M059J (cell line): ENCODE data around the gene MAP3K3. TPM values are rescaled to one million over a fixed set of nuclear protein-coding genes. Genes with fewer than 3 reads are reported as not detected.

Experiments used
- DNase-seq: peaks from one replicate; pipeline ENCODE4 v3.0.0-alpha.2; 2012; ENCODE audit warnings: low read depth
- total RNA-seq: library from RNA; depleted of rRNA; stranded (reverse); fragments of >200 nt; shearing (Covaris generic); gene quantifications from 2 replicates; pipeline ENCODE4 v1.2.3, GENCODE V29; 2014

The MAP3K3 gene
- total RNA-seq, 1 experiment from 2014 or later = 24.0 TPM

DNA sequence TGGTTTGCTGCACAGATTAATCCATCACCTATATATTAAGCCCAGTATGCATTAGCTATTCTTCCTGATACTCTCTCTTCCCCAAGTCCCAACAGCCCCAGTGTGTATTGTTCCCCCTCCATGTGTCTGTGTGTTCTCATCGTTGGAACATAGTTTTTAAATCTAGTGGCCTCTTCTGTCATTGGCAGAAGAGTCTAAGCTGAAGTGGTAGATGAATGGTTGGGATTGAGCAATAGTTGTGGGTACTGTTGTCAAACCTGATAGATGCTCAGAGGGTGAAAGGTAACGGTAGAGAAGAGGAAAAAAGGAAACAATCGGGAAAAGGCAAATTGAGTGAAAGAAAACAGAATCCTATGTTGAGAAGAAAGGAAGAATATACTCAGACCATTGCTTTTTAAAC, 29.9 kb downstream of the MAP3K3 start:
- DNase-seq = no peak

DNA sequence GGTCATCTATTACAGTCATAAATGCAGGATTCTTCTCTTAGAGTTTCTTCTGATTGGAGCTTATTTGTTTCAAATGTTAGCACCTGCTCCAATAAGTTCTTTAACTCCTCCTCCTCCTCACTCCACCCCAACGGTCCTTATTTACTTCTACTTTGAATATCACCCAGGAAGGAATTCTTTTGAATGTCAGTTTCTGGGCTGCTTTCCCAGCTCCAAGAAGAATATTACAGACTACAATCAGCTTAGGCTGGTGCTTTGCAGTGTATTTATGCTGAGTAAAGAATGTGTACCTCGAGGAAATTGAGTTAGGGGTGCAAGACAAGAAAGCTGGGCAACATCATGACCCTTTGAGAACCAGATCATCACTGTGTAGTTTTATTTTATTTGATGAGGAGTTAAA, 30.8 kb downstream of the MAP3K3 start:
- DNase-seq = no peak

DNA sequence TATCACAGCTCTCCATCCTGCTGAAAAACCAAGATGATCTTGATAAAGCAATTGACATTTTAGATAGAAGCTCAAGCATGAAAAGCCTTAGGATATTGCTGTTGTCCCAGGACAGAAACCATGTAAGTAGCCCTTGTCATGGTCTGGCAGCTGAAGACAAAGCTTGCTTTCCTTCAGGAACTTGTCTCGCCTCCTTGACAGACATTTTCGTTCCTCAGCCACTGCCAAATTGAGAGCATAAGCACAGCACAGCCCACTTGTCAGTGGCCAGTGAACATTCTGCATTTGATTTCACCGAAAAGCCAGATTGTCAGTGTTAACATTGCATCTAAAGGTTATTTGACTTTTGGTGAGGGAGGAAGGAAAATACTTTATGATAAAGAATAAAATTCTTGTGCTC, 35.6 kb downstream of the MAP3K3 start:
- DNase-seq = no peak

DNA sequence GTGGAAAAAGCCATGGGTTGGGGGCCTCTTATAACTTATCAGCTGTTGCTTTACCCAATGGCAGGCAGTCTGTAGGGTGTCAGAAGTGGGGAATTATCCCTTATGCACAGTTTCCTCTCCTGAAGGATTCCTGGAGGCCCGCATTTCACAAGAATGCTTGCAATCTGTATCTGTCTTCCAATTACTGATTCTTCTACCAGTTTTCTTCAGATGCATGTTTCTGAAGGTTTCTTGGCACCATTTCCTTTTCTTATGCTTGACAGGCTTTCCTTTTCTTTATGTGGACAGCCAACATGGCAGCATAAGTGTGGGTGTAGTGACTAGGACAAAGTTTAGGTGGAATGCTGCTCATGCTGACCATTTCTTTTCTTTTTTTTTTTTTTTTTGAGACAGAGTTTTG, 36.1 kb downstream of the MAP3K3 start:
- no peak for DNase-seq

DNA sequence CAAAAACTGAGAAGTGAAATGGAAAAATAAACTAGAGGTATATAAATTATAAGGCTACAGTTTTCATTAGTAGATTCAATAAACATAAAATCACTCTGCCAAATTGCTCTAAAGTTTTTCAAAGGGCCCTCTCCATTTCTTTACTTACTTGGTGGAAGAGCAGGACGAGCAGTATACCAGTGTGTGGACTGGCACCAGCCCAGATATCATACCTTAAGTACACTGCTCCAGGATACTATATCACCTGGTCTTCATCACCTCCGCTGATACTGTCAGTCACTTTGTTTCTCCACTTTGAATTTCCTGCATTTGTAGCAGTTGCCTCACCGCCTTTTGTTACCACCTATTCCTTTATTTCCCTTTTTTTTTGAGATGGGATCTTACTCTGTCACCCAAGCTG, 37.6 kb downstream of the MAP3K3 start:
- DNase-seq = no peak

DNA sequence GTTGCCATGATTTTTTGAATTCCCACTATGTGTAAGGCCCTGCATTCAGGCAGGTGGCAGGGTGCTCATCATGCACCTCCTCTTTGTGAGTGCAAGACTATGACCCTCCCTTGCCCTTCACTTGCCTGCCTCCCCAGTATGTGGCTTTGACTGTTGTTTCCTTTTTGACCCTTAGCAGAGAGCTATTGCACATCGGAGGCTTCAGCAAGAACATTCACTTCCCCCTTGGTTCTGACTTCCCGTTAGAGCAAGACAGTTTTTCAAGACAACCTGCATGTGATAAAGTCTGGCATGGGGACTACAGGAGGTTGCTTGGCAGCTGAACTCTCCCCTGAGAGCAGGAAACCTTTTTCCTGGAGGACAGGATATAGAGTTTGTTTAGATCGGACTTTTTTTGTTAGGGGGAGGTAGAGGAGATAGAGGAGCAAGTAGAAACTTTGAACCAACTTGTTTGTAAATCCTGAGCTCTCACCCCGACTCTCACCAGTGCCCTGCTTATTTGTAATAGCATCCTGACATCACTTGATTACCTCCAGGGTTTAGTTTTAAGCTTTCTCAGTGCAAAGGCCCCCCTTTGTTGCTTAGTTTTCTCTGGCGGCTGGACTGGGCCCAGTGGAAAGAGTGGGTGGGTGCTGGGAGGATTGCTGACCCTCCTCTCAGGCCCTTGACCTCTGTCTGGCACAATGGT, 43.5 kb downstream of the MAP3K3 start:
- DNase-seq = no peak

GRCh38 chr17:63672856-63673255, 50.6 kb downstream of the MAP3K3 start:
- DNase-seq = no peak

DNA sequence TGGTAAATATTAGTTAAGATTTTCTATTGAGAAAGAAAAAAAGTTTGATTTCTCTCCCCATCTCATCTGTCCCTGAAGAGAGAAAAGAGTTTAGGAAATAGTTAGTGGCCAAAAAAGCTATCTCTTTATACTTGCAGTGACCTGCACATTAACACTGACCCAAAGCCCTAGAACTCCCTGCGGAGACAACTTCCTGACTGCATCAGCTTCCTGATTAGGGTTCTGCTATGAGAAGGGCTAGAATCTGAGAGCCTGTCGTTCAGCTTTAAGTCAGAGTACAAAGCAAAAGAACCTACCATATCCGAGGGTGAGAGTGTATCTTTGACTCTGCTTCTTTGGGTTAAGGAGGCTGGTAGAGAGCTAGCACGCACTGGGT, 53.0 kb downstream of the MAP3K3 start:
- DNase-seq = peak; percentile 35

- DNase-seq = peak; percentile 97
Observed at GRCh38 chr17:63675607-63676546, 53.7 kb downstream of the MAP3K3 start.

GRCh38 chr17:63676584-63676983, 54.4 kb downstream of the MAP3K3 start:
- DNase-seq = no peak

- DNase-seq = no peak
Observed at GRCh38 chr17:63679214-63679613, 57.0 kb downstream of the MAP3K3 start.

- DNase-seq = no peak
Observed at GRCh38 chr17:63680700-63681099, 58.5 kb downstream of the MAP3K3 start.

GRCh38 chr17:63681530-63681929, 59.3 kb downstream of the MAP3K3 start:
- DNase-seq = no peak

GRCh38 chr17:63682441-63682840, 60.2 kb downstream of the MAP3K3 start:
- no peak for DNase-seq

- DNase-seq = no peak
Observed at GRCh38 chr17:63682981-63683380, 60.8 kb downstream of the MAP3K3 start.

- no peak for DNase-seq
Observed at GRCh38 chr17:63685041-63685440, 62.8 kb downstream of the MAP3K3 start.

GRCh38 chr17:63685578-63685977, 63.4 kb downstream of the MAP3K3 start:
- DNase-seq = no peak

DNA sequence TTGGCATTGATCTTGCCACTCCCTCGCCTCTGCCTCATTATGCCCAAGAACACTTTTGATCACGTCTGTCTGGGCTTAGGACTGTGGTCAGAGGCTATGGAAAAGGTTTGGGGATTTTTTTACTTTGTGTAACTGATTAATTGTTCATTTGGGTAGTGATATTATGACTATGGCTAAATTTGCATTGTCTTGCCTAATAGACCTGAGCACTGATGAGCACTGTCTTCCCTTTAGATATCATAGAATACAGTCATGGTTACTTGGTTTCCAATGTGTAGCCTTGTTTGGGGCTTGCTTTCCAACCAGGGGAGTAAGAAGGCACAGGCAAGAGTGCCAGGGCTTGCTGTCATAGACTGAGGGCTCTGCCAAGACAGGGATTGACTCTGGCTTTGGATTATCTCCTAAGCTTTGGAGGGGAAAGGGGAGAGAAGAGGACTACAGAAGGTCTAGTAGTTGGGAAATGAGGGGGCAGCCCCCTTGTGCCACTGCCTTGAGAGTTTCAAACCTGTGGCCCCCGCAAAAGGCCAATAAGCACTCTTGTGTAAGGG, 64.0 kb downstream of the MAP3K3 start:
- no peak for DNase-seq

- no peak for DNase-seq
Observed at GRCh38 chr17:63688396-63689020, 66.3 kb downstream of the MAP3K3 start.

DNA sequence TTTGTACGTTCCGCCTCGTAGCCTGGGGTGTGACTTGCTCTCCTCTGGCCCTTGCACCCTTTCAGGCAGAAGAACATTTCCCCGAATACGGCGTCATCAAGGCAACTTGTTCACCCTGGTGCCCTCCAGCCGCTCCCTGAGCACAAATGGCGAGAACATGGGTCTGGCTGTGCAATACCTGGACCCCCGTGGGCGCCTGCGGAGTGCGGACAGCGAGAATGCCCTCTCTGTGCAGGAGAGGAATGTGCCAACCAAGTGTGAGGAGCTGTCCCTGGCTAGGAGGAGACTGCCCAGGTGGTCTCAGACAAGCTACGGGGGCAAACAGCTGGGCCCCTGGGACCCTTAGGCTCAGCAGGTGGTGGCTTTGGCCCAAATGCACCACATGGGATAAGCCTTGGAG, 67.3 kb downstream of the MAP3K3 start:
- DNase-seq = no peak

DNA sequence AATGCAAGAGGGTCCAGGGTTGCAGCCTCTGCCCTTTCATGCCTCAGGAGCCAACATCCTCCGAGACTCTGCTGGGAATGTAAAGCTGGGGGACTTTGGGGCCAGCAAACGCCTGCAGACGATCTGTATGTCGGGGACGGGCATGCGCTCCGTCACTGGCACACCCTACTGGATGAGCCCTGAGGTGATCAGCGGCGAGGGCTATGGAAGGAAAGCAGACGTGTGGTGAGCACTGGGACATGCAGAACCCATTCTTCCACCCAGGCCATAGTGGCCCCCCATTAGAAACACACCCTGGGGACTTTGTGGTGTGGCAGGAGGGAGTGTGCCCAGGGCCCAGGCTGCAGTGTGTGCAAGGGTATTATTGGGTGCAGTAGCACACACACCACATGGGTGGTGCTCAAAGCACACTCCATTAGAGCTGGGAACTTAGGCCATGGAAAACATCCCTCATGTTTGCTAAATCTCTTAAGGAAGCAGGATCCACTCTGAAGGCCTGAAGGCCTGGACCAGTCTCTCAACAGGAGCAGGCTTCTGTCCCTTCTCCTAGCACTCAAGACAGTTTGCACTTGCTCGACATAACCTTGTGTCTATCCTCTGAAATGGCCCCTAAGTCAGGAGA, 70.1 kb downstream of the MAP3K3 start:
- DNase-seq = no peak
